Esophagus squamous epithelium (tissue), 4 donors: ENCODE data around the gene GLTP.

ENCODE experiments used
- CTCF ChIP-seq, 6 experiments: fragments of 450-650 bp in 4 of 6; fragments of 200-600 bp in 2 of 6; sonication (generic) in 2 of 6; IDR thresholded peaks; one replicate each; pipeline ENCODE4 v1.5.1; 2016 to 2019; ENCODE audit warnings: antibody characterized with exemption in 6 of 6, mild to moderate bottlenecking in 4 of 6, moderate library complexity in 4 of 6
- POLR2A ChIP-seq, 4 donors: fragments of 450-650 bp; IDR thresholded peaks; one replicate each; pipeline ENCODE4 v1.6.1; 2017; ENCODE audit warnings: antibody characterized with exemption in 4 of 4, mild to moderate bottlenecking in 4 of 4, moderate library complexity in 3 of 4

GRCh38 chr12:109815225-109815624 is 65.1 kb downstream of the GLTP start:
- TF ChIP-seq CTCF (IDR thresholded peaks at IDR 0.05) (no peak), POLR2A (IDR thresholded peaks at IDR 0.05) (no peak)
